Mammary epithelial cell (primary cell): ENCODE data around the gene CLDN10.

Experiments used
- EZH2 ChIP-seq: IDR thresholded peaks from 2 replicates; pipeline ENCODE4 v1.6.1; 2012; ENCODE audit warnings: low read length, inconsistent platforms, borderline replicate concordance
- TF ChIP-seq, protein P1 (sequence below), 2 donors: IDR thresholded peaks in 1 of 2; conservative IDR thresholded peaks in 1 of 2; 2 replicates each; pipeline ENCODE4 v1.5.1; 2011 to 2012; ENCODE audit warnings: inconsistent platforms in 2 of 2, low read length in 2 of 2, mild to moderate bottlenecking in 2 of 2, control low read depth in 1 of 2, low read depth in 1 of 2; ENCODE audit not compliant: insufficient read depth in 1 of 2; ENCODE audit errors: extremely low read depth in 1 of 2

DNA sequence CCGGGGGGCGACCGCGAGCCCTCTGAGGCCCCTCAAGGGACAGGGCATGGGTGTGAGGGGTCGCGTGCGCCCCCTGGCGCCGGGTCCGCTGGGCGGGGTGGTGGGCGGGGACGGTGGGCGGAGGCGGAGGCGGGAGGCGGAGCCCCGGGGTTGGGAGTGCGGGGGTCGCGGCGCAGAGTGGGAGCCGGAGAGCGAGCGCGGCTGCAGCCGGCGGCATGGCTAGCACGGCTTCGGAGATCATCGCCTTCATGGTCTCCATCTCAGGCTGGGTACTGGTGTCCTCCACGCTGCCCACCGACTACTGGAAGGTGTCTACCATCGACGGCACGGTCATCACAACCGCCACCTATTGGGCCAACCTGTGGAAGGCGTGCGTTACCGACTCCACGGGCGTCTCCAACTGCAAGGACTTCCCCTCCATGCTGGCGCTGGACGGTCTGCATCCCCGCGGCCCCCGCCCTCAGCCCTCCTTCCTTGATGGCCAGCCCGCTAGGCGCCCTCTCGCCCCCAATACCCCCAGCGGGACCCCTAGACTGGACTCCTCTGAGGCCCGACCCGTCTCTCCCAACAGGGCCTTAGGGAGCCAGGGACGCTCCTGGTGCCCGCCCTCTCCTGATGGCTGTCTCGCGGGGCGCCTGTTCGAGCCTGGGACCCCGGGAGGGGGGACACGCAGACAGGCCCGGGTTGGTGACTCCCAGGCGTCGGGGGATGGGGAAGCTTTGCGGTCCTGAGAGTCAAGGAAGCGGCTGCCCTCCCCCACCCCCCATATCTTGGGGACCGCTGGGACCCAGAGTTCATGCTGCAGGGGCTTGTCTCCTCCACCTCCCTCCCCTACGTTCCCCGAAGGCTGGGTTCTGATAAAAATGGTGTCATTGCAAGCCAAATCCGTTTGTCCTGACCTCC, at the start of gene CLDN10:
- TF ChIP-seq EZH2: peak; percentile 68
- TF ChIP-seq, protein P1, sequence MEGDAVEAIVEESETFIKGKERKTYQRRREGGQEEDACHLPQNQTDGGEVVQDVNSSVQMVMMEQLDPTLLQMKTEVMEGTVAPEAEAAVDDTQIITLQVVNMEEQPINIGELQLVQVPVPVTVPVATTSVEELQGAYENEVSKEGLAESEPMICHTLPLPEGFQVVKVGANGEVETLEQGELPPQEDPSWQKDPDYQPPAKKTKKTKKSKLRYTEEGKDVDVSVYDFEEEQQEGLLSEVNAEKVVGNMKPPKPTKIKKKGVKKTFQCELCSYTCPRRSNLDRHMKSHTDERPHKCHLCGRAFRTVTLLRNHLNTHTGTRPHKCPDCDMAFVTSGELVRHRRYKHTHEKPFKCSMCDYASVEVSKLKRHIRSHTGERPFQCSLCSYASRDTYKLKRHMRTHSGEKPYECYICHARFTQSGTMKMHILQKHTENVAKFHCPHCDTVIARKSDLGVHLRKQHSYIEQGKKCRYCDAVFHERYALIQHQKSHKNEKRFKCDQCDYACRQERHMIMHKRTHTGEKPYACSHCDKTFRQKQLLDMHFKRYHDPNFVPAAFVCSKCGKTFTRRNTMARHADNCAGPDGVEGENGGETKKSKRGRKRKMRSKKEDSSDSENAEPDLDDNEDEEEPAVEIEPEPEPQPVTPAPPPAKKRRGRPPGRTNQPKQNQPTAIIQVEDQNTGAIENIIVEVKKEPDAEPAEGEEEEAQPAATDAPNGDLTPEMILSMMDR (conservative IDR thresholded peaks at IDR 0.05 in 1 of 2, IDR thresholded peaks at IDR 0.05 in 1 of 2; ENCODE audit: extremely low read depth in 1 of 2, insufficient read depth in 1 of 2, low read depth in 1 of 2, low read length in 2 of 2): no peak
